ENCODE measurements around the gene TMEM272.
A peak's percentile ranks its signal among the peaks of the same experiment; 100 is the strongest.

TMEM272 gene

GRCh38 chr13:51820016-51820597 lies 24.9 kb downstream of the TMEM272 start:
- no peak for TF ChIP-seq CTCF (conservative IDR thresholded peaks at IDR 0.05; ENCODE audit: low read length)
- no peak for DNase-seq (ENCODE audit: low read depth)
- H3K4me3 ChIP-seq (ENCODE audit: low read length) = no peak overlapping the region

- H3K4me3 ChIP-seq (ENCODE audit: low read length) = no peak overlapping the region
- no peak for DNase-seq (ENCODE audit: low read depth)
- no peak for TF ChIP-seq CTCF (conservative IDR thresholded peaks at IDR 0.05; ENCODE audit: low read length)
Measured at GRCh38 chr13:51819544-51819943, 25.4 kb downstream of the TMEM272 start.

- DNase-seq (ENCODE audit: low read depth) = peak; percentile 37
- no peak for TF ChIP-seq CTCF (conservative IDR thresholded peaks at IDR 0.05; ENCODE audit: low read length)
- H3K4me3 ChIP-seq (ENCODE audit: low read length) = no peak overlapping the region
Measured at GRCh38 chr13:51818781-51819511, 26.0 kb downstream of the TMEM272 start.

GRCh38 chr13:51818276-51818675 lies 26.7 kb downstream of the TMEM272 start:
- no peak for TF ChIP-seq CTCF (conservative IDR thresholded peaks at IDR 0.05; ENCODE audit: low read length)
- DNase-seq (ENCODE audit: low read depth) = no peak
- no peak overlapping the region for H3K4me3 ChIP-seq (ENCODE audit: low read length)

GRCh38 chr13:51817717-51818116 lies 27.3 kb downstream of the TMEM272 start:
- TF ChIP-seq CTCF (conservative IDR thresholded peaks at IDR 0.05; ENCODE audit: low read length) = no peak
- DNase-seq (ENCODE audit: low read depth) = no peak
- H3K4me3 ChIP-seq (ENCODE audit: low read length) = no peak overlapping the region

GRCh38 chr13:51816604-51817249 lies 28.2 kb downstream of the TMEM272 start:
- H3K4me3 ChIP-seq (ENCODE audit: low read length) = no peak overlapping the region
- no peak for TF ChIP-seq CTCF (conservative IDR thresholded peaks at IDR 0.05; ENCODE audit: low read length)
- no peak for DNase-seq (ENCODE audit: low read depth)

- no peak for TF ChIP-seq CTCF (conservative IDR thresholded peaks at IDR 0.05; ENCODE audit: low read length)
- no peak for DNase-seq (ENCODE audit: low read depth)
Measured at GRCh38 chr13:51815848-51816247, 29.1 kb downstream of the TMEM272 start.

More at GRCh38 chr13:51815848-51816247, 29.1 kb downstream of the TMEM272 start:
- H3K4me3 ChIP-seq (ENCODE audit: low read length) = no peak overlapping the region
